Ovary (tissue), 9 donors: Measurements from ENCODE around the gene HNF1A. TPM values are rescaled to one million over a fixed set of nuclear protein-coding genes. Genes with fewer than 3 reads are reported as not detected.

ENCODE experiments used
- DNase-seq, 5 donors: peaks; one replicate each; pipeline ENCODE4 v3.0.0-alpha.2; 2019 to 2020
- H3K27ac ChIP-seq, 2 donors: fragments of 200-600 bp; one replicate each; pipeline versions ENCODE4 v1.5.1 to v1.8.0; 2019 to 2022
- H3K27me3 ChIP-seq: fragments of 200-600 bp; one replicate; pipeline ENCODE4 v1.8.0; 2022
- H3K36me3 ChIP-seq: fragments of 200-600 bp; sonication (generic); one replicate; pipeline ENCODE4 v1.5.1; 2019
- H3K4me1 ChIP-seq: one replicate; pipeline ENCODE4 v1.8.1; 2013; ENCODE audit warnings: mild to moderate bottlenecking, moderate library complexity; ENCODE audit not compliant: insufficient read depth
- H3K4me3 ChIP-seq: fragments of 200-600 bp; sonication (generic); one replicate; pipeline ENCODE4 v1.5.1; 2017
- H3K9me3 ChIP-seq, 2 donors: fragments of 200-600 bp in 1 of 2; sonication (generic) in 1 of 2; one replicate each; pipeline versions ENCODE4 v1.5.1 to v1.8.1; 2013 to 2019; ENCODE audit warnings: mild to moderate bottlenecking in 1 of 2, moderate library complexity in 1 of 2
- EP300 ChIP-seq: sonication (generic); formaldehyde crosslinking; IDR thresholded peaks from one replicate; pipeline ENCODE4 v1.6.1; 2017; ENCODE audit warnings: antibody characterized with exemption
- POLR2A ChIP-seq: fragments of 450-650 bp; IDR thresholded peaks from one replicate; pipeline ENCODE4 v1.6.1; 2017; ENCODE audit warnings: antibody characterized with exemption, mild to moderate bottlenecking, moderate library complexity
- WGBS, 3 donors: extraction: QIAGEN DNeasy Blood & Tissue Kit in 1 of 3; methylation state at CpG; one replicate each; pipeline versions ENCODE4 v1.1.5 to v1.1.7; 2013 to 2017; 5-methylcytosine and 5-hydroxymethylcytosine counted together
- intact Hi-C, 4 donors: fragments of 100-400 bp; cut with DNase I; formaldehyde crosslinking; loops; one replicate each; pipeline versions ENCODE4 v1.11.0 to v1.15.1; 2022 to 2023
- polyA plus RNA-seq, 2 donors: library from polyadenylated mRNA; stranded (reverse); fragments of 200-250 nt in 1 of 2; fragments of 350-450 nt in 1 of 2; fragmentation: Illumina TruSeq in 1 of 2; extraction: RNeasy Lipid Tissue Mini Kit (QIAGEN cat#74804) in 1 of 2; gene quantifications; one replicate each; pipeline ENCODE4 v1.2.3, GENCODE V29; 2013 to 2014
- total RNA-seq, 7 donors: library from RNA; depleted of rRNA in 2 of 7; stranded (reverse); fragments of >200 nt in 2 of 7; fragmentation: NEBNext Ultra II Directional in 3 of 7; extraction: Animal tissue kit (Norgen Biotek cat#: 25700) in 3 of 7; gene quantifications; one replicate each; pipeline versions ENCODE4 v1.1.0 to v1.2.4, GENCODE V29; 2016 to 2023
- TF ChIP-seq, protein P1 (sequence below), 3 donors: fragments of 450-650 bp in 2 of 3; fragments of 200-600 bp in 1 of 3; IDR thresholded peaks; one replicate each; pipeline versions ENCODE4 v1.5.1 to v1.8.0; 2016 to 2022; ENCODE audit warnings: antibody characterized with exemption in 3 of 3, mild to moderate bottlenecking in 1 of 3
- donor health status: DM: no; HTN: no; CAD: no; lungs with moderate emphysema.
- donor health status: DM: no; HTN: no; CAD: no.
- donor health status: Bipolar disorder and iron deficiency.
- donor health status: DM: yes; HTN: yes; CAD: no.
- donor health status: DM: no; HTN: no; CAD: no.
- donor health status: DM: yes; HTN: yes; CAD: no.

HNF1A gene
- total and polyA plus RNA-seq, 9 donors, result 0.10 to 1.4 (median 0.17) TPM; not detected in 5

DNA sequence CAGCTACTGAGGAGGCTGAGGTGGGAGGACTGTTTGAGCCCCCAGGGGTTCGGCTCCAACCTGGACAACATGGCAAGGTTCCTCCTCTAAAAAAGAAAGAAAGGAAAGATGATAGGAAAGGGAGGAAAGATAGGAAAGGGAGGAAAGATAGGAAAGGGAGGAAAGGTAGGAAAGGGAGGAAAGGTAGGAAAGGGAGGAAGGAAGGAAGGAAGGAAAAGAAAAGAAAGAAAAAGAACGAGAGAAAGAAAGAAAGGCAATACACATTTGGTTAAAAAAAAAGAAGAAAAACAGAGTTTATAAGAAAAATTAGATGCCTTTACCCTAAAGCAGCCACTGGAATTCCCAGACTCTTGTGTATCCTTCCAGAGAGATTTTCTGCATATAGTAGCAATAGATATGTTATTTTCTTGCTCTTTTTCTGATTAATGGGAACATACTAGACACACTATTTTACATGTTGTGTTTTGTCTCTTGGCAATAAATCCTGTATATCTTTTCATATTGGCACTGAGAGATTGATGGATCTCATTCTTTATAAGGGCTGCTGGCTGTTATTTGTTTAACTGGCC, 12.2 kb downstream of the HNF1A start:
- no peaks in the 10 kb centered on the region for H3K9me3 ChIP-seq
- TF ChIP-seq, protein P1, sequence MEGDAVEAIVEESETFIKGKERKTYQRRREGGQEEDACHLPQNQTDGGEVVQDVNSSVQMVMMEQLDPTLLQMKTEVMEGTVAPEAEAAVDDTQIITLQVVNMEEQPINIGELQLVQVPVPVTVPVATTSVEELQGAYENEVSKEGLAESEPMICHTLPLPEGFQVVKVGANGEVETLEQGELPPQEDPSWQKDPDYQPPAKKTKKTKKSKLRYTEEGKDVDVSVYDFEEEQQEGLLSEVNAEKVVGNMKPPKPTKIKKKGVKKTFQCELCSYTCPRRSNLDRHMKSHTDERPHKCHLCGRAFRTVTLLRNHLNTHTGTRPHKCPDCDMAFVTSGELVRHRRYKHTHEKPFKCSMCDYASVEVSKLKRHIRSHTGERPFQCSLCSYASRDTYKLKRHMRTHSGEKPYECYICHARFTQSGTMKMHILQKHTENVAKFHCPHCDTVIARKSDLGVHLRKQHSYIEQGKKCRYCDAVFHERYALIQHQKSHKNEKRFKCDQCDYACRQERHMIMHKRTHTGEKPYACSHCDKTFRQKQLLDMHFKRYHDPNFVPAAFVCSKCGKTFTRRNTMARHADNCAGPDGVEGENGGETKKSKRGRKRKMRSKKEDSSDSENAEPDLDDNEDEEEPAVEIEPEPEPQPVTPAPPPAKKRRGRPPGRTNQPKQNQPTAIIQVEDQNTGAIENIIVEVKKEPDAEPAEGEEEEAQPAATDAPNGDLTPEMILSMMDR (IDR thresholded peaks at IDR 0.05), result no peak
- TF ChIP-seq EP300 (no peak), POLR2A (no peak)
- no peak for DNase-seq
- H3K27me3 ChIP-seq, result no peaks in the 10 kb centered on the region
- intact Hi-C loops, result no loop called here
- no peaks in the 10 kb centered on the region for H3K4me1 ChIP-seq
- no peak overlapping the region for H3K27ac ChIP-seq
- WGBS, 3 donors, result 55 to 61% (median 56%) methylated on average over 2 of the region's 2 CpGs
- no peaks in the 10 kb centered on the region for H3K36me3 ChIP-seq
- no peak overlapping the region for H3K4me3 ChIP-seq

DNA sequence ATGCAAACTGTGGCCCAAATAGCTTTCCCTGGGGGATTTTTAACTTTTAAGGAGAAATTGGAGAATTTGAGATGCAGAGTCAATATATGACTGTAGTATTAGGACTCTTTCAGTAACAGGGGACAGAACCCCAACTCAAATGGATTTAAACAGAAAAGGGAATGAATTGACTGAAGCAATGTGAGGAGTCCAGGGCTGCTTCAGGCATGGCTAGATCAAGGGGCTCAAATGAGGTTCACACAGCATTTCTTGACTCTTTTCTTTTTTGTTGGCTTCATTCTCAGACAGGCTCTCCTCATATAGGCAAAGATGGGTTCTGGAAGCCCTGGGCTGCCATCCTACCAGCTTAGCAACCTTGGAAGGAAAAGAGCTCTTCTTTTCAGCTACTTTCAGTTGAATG, 13.6 kb downstream of the HNF1A start:
- intact Hi-C loops, result no loop called here
- H3K27ac ChIP-seq, result no peak overlapping the region
- DNase-seq, result no peak

GRCh38 chr12:120992989-120993388, 14.6 kb downstream of the HNF1A start:
- intact Hi-C loops, result no loop called here
- no peak overlapping the region for H3K4me3 ChIP-seq
- H3K27me3 ChIP-seq, result no peaks in the 10 kb centered on the region
- WGBS, 3 donors, result 90 to 94% (median 93%) methylated on average over 1 of the region's 1 CpG
- H3K9me3 ChIP-seq, result no peaks in the 10 kb centered on the region
- H3K36me3 ChIP-seq, result no peaks in the 10 kb centered on the region
- DNase-seq, result no peak
- no peak overlapping the region for H3K27ac ChIP-seq
- H3K4me1 ChIP-seq, result no peaks in the 10 kb centered on the region
- TF ChIP-seq, protein P1 (IDR thresholded peaks at IDR 0.05), result no peak
- no peak for TF ChIP-seq EP300
- no peak for TF ChIP-seq POLR2A

More for the DNA sequence above, 13.6 kb downstream of the HNF1A start:
- Histone ChIP-seq H3K4me1 (no peaks in the 10 kb centered on the region), H3K4me3 (no peak overlapping the region), H3K9me3 (no peaks in the 10 kb centered on the region), H3K27me3 (no peaks in the 10 kb centered on the region), H3K36me3 (no peaks in the 10 kb centered on the region)
- TF ChIP-seq EP300, result no peak
- no peak for TF ChIP-seq POLR2A
- TF ChIP-seq, protein P1 (IDR thresholded peaks at IDR 0.05), result no peak

GRCh38 chr12:120993496-120993895, 15.2 kb downstream of the HNF1A start:
- no peaks in the 10 kb centered on the region for H3K9me3 ChIP-seq
- H3K4me1 ChIP-seq, result no peaks in the 10 kb centered on the region
- H3K36me3 ChIP-seq, result no peaks in the 10 kb centered on the region
- DNase-seq, result no peak
- H3K27ac ChIP-seq, result no peak overlapping the region
- H3K4me3 ChIP-seq, result no peak overlapping the region
- 74 to 76% (median 74%) methylated on average over 11 of the region's 11 CpGs for WGBS, 3 donors
- intact Hi-C loops, result no loop called here
- H3K27me3 ChIP-seq, result no peaks in the 10 kb centered on the region
- no peak for TF ChIP-seq EP300
- TF ChIP-seq, protein P1 (IDR thresholded peaks at IDR 0.05), result no peak
- no peak for TF ChIP-seq POLR2A
